MM.1S (cell line): ENCODE data around the gene CTAGE1.

Source experiments
- DNase-seq: peaks from one replicate; pipeline ENCODE4 v3.0.0-alpha.2; 2015
- H2AFZ ChIP-seq: fragments of 300-600 bp; sonication (generic); 2 replicates; pipeline ENCODE4 v1.6.0; 2016; ENCODE audit warnings: antibody characterized with exemption, low read length
- H3F3A ChIP-seq: fragments of 300-600 bp; sonication (generic); 2 replicates; pipeline ENCODE4 v1.6.1; 2016; ENCODE audit warnings: mild to moderate bottlenecking, antibody characterized with exemption, low read length, moderate library complexity, mixed read lengths; ENCODE audit not compliant: insufficient read depth
- H3K27ac ChIP-seq: fragments of 300-600 bp; sonication (generic); 2 replicates; pipeline ENCODE4 v1.5.1; 2016; ENCODE audit warnings: mild to moderate bottlenecking, low read length
- H3K27me3 ChIP-seq: fragments of 300-600 bp; sonication (generic); replicated peaks from 2 replicates; pipeline ENCODE4 v1.6.0; 2016; ENCODE audit warnings: low read length; ENCODE audit not compliant: insufficient read depth
- H3K36me3 ChIP-seq: fragments of 300-600 bp; sonication (generic); replicated peaks from 2 replicates; pipeline ENCODE4 v1.6.1; 2016; ENCODE audit warnings: mild to moderate bottlenecking, low read length, mixed read lengths; ENCODE audit not compliant: insufficient read depth
- H3K4me1 ChIP-seq: fragments of 300-600 bp; sonication (generic); 2 replicates; pipeline ENCODE4 v1.6.1; 2016; ENCODE audit warnings: low read length, mixed read lengths
- H3K4me2 ChIP-seq: fragments of 300-600 bp; sonication (generic); 2 replicates; pipeline ENCODE4 v1.6.0; 2016; ENCODE audit warnings: low read depth, low read length
- H3K4me3 ChIP-seq: fragments of 300-600 bp; sonication (generic); 2 replicates; pipeline ENCODE4 v1.5.1; 2016; ENCODE audit warnings: low read length, mixed read lengths
- H3K79me2 ChIP-seq: fragments of 300-600 bp; sonication (generic); 2 replicates; pipeline ENCODE4 v1.6.1; 2016; ENCODE audit warnings: mixed run types, low read length, mixed read lengths
- H3K9ac ChIP-seq: fragments of 300-600 bp; sonication (generic); 2 replicates; pipeline ENCODE4 v1.6.1; 2016; ENCODE audit warnings: low read length, mixed read lengths
- H3K9me2 ChIP-seq: fragments of 300-600 bp; sonication (generic); replicated peaks from 2 replicates; pipeline ENCODE4 v1.6.1; 2016; ENCODE audit warnings: mild to moderate bottlenecking, low read length, mixed read lengths; ENCODE audit not compliant: insufficient read depth
- H3K9me3 ChIP-seq: fragments of 300-600 bp; sonication (generic); replicated peaks from 2 replicates; pipeline ENCODE4 v1.6.1; 2016; ENCODE audit warnings: mild to moderate bottlenecking, low read length, mixed read lengths; ENCODE audit not compliant: insufficient read depth
- H4K20me1 ChIP-seq: fragments of 300-600 bp; sonication (generic); 2 replicates; pipeline ENCODE4 v1.6.1; 2016; ENCODE audit warnings: mild to moderate bottlenecking, low read length, moderate library complexity, mixed read lengths; ENCODE audit not compliant: insufficient read depth
- CTCF ChIP-seq: fragments of 300-600 bp; sonication (generic); IDR thresholded peaks from 2 replicates; pipeline ENCODE4 v1.5.1; 2016; ENCODE audit warnings: antibody characterized with exemption, low read length, mixed read lengths
- EZH2 ChIP-seq: fragments of 300-600 bp; sonication (generic); optimal IDR thresholded peaks from 2 replicates; pipeline ENCODE3; 2017; ENCODE audit warnings: low read depth, mild to moderate bottlenecking, antibody characterized with exemption, low read length, mixed read lengths
- EZH2phosphoT487 ChIP-seq: fragments of 300-600 bp; sonication (generic); IDR thresholded peaks from 2 replicates; pipeline ENCODE4 v1.6.1; 2018; ENCODE audit warnings: antibody characterized with exemption, low read length

Gene CTAGE1

GRCh38 chr18:22422909-22423548 lies 5.3 kb upstream of the CTAGE1 start:
- Histone ChIP-seq H3K4me1 (no peaks in the 10 kb centered on the region), H4K20me1 (no peaks in the 10 kb centered on the region), H3F3A (no peaks in the 10 kb centered on the region), H3K27me3 (no peaks in the 10 kb centered on the region), H3K9me3 (no peaks in the 10 kb centered on the region), H3K9ac (no peak overlapping the region), H3K27ac (no peak overlapping the region), H3K4me3 (no peak overlapping the region), H3K4me2 (no peak overlapping the region), H3K36me3 (no peaks in the 10 kb centered on the region), H3K9me2 (no peaks in the 10 kb centered on the region), H2AFZ (no peak overlapping the region), H3K79me2 (no peaks in the 10 kb centered on the region)
- no peak for TF ChIP-seq EZH2phosphoT487
- no peak for TF ChIP-seq EZH2
- no peak for TF ChIP-seq CTCF
- no peak for DNase-seq

DNA sequence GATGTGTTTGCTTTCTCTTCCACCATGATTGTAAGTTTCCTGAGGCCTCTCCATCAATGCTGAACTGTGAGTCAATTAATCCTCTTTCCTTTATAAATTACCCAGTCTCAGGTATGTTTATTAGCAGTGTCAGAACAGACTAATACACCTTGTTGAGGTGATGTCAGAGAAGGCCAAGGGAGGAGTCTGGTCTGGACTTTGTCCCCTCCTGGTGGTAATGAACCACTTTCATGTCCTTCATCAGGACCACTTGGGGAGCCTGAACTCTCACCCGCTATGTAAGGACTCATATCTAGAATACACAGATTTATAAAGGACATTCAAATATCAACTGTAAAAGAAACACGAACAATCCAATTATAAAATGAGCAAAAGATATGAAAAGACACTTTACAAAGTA lies 2.9 kb upstream of the CTAGE1 start:
- H3K27ac ChIP-seq: no peak overlapping the region
- no peak overlapping the region for H3K4me3 ChIP-seq
- no peak overlapping the region for H3K9ac ChIP-seq
- no peak for TF ChIP-seq EZH2
- no peak for TF ChIP-seq CTCF
- no peak for TF ChIP-seq EZH2phosphoT487
- no peaks in the 10 kb centered on the region for H3K27me3 ChIP-seq
- no peaks in the 10 kb centered on the region for H4K20me1 ChIP-seq
- no peaks in the 10 kb centered on the region for H3K9me2 ChIP-seq
- H3K9me3 ChIP-seq: no peaks in the 10 kb centered on the region
- no peak overlapping the region for H3K4me2 ChIP-seq
- DNase-seq: no peak
- H3F3A ChIP-seq: no peaks in the 10 kb centered on the region
- no peaks in the 10 kb centered on the region for H3K36me3 ChIP-seq
- H3K4me1 ChIP-seq: no peaks in the 10 kb centered on the region
- no peak overlapping the region for H2AFZ ChIP-seq
- H3K79me2 ChIP-seq: no peaks in the 10 kb centered on the region

DNA sequence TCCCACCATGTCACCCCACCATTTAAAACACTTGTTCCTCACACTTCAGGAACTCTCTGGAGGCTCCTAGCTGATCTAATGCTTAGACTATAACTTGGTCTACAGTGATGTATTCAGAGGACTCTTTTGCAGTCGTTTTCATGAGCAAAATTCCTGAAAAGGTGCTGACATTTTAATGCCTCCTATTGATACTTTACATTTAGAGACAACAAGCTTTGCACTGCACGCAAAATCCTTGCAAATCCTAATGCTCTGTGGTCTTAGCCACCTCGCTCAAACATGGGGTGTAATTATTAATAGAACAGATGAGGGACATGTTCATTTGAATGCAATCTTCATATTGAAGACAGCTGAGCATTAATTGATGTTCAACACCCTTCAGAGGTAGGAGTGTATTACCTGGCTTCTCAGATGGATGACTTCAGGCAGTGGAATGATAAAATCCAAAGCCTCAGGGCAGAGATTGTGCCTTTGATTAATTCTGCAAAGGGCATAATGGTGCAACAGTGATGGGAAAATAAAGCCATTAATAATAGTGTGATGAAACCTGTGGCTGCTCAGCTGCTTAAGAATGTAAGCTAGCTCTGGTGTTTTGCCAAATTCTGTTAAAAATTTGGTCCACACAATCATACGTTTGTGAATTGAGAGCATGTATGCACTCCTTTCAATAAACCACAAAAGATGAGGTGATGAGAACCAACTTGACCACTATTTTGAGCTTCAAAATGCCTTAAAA lies 5.4 kb downstream of the CTAGE1 start:
- Histone ChIP-seq H3K9me3 (no peaks in the 10 kb centered on the region), H3K9me2 (no peaks in the 10 kb centered on the region), H3K4me3 (no peak overlapping the region), H3K4me2 (no peak overlapping the region), H4K20me1 (no peaks in the 10 kb centered on the region), H3F3A (no peaks in the 10 kb centered on the region), H3K27me3 (no peaks in the 10 kb centered on the region), H3K27ac (no peak overlapping the region), H3K79me2 (no peaks in the 10 kb centered on the region), H3K9ac (no peak overlapping the region), H3K36me3 (no peaks in the 10 kb centered on the region), H3K4me1 (no peaks in the 10 kb centered on the region), H2AFZ (no peak overlapping the region)
- TF ChIP-seq EZH2phosphoT487: no peak
- no peak for TF ChIP-seq CTCF
- no peak for TF ChIP-seq EZH2
- DNase-seq: no peak
